Endothelial cell of umbilical vein (primary cell): ENCODE data around the gene CRYGN.

Experiments
- EZH2 ChIP-seq: IDR thresholded peaks from 2 replicates; pipeline ENCODE4 v1.6.1; 2012; ENCODE audit warnings: borderline replicate concordance, low read depth, mild to moderate bottlenecking, moderate library complexity, low read length, inconsistent platforms; ENCODE audit not compliant: severe bottlenecking
- FOS ChIP-seq: IDR thresholded peaks from 2 replicates; pipeline ENCODE4 v1.6.1; 2011; ENCODE audit warnings: mild to moderate bottlenecking, low read length, moderate library complexity, borderline replicate concordance; ENCODE audit not compliant: insufficient read depth
- GATA2 ChIP-seq: IDR thresholded peaks from 2 replicates; pipeline ENCODE4 v1.7.0; 2011; ENCODE audit warnings: low read depth, mild to moderate bottlenecking, moderate library complexity, mixed read lengths, low read length; ENCODE audit not compliant: insufficient read length, insufficient read depth
- JUN ChIP-seq: IDR thresholded peaks from 2 replicates; pipeline ENCODE4 v1.6.1; 2011; ENCODE audit warnings: borderline replicate concordance, low read depth; ENCODE audit not compliant: insufficient read length, insufficient read depth
- MYC ChIP-seq: IDR thresholded peaks from one replicate; pipeline ENCODE4 v1.6.1; 2011; ENCODE audit warnings: mild to moderate bottlenecking, low read depth, low read length
- POLR2A ChIP-seq: IDR thresholded peaks from 2 replicates; pipeline ENCODE4 v1.6.1; 2012; ENCODE audit warnings: low read depth, mild to moderate bottlenecking, control low read depth, low read length
- POLR2AphosphoS5 ChIP-seq: IDR thresholded peaks from 2 replicates; pipeline ENCODE4 v1.6.1; 2012; ENCODE audit warnings: low read depth, mild to moderate bottlenecking, control low read depth, low read length, moderate library complexity; ENCODE audit not compliant: insufficient read depth
- TF ChIP-seq, protein P1 (sequence below), 2 donors: IDR thresholded peaks; 1 replicate in 1 of 2; 2 replicates in 1 of 2; pipeline ENCODE4 v1.5.1; 2011; ENCODE audit warnings: low read length in 2 of 2, mild to moderate bottlenecking in 2 of 2, moderate library complexity in 2 of 2, control low read depth in 1 of 2, inconsistent platforms in 1 of 2, low read depth in 1 of 2; ENCODE audit not compliant: insufficient read depth in 1 of 2; ENCODE audit errors: extremely low read depth in 1 of 2
- TF ChIP-seq, protein P2 (sequence below): IDR thresholded peaks from 2 replicates; pipeline ENCODE4 v1.6.1; 2011; ENCODE audit not compliant: insufficient read depth, insufficient read length

DNA sequence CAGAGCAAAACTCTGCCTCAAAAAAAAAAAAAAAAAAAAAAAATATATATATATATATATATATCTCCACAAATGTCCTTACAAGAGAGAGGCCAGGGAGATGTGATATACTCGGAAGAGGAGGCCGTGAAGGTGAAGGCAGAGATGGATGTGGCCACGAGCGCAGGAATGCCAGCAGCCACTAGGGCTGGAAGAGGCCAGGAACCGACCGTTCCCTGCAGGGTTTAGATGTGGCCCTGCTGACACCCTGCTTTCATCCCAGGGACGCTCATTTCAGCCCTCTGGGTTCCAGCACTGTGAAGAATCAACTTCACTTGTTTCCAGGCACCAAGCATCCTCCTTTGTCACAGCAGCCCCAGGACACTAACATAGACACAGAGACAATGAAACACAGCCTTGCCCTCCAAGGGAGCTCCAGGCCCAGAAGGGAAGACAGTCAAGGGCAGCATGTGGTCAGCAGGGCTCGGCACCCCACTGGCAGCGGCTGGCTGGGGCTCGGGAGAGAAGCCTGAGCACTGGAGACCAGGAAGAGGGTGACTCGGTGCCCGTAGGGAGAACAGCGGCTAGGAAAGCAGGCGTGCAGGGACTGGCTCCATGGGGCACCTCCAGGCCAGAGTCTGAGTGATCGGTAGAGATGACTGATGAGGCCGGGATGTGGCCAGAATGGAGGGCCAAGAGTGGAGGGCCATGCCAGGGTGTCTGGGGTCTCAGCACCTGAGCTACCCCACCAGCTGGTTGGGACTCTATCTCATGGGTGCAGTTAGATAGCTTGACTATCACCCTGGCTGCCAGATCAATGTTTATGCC, 37.7 kb downstream of the CRYGN start:
- TF ChIP-seq POLR2A (no peak), EZH2 (no peak), POLR2AphosphoS5 (no peak), GATA2 (no peak), JUN (no peak), MYC (no peak), FOS (no peak)
- TF ChIP-seq, protein P1, sequence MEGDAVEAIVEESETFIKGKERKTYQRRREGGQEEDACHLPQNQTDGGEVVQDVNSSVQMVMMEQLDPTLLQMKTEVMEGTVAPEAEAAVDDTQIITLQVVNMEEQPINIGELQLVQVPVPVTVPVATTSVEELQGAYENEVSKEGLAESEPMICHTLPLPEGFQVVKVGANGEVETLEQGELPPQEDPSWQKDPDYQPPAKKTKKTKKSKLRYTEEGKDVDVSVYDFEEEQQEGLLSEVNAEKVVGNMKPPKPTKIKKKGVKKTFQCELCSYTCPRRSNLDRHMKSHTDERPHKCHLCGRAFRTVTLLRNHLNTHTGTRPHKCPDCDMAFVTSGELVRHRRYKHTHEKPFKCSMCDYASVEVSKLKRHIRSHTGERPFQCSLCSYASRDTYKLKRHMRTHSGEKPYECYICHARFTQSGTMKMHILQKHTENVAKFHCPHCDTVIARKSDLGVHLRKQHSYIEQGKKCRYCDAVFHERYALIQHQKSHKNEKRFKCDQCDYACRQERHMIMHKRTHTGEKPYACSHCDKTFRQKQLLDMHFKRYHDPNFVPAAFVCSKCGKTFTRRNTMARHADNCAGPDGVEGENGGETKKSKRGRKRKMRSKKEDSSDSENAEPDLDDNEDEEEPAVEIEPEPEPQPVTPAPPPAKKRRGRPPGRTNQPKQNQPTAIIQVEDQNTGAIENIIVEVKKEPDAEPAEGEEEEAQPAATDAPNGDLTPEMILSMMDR (IDR thresholded peaks at IDR 0.05; ENCODE audit: extremely low read depth in 1 of 2, insufficient read depth in 1 of 2, low read depth in 1 of 2, low read length in 2 of 2): no peak
- TF ChIP-seq, protein P2, sequence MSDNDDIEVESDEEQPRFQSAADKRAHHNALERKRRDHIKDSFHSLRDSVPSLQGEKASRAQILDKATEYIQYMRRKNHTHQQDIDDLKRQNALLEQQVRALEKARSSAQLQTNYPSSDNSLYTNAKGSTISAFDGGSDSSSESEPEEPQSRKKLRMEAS: no peak
